PC-9 (cell line): Measurements from ENCODE around the gene GALNT11. TPM values are rescaled to one million over a fixed set of nuclear protein-coding genes. Genes with fewer than 3 reads are reported as not detected.

Experiments
- BruUV-seq: library from RNA; stranded (reverse); fragments of 400-500 nt; replicated peaks from 2 replicates; lab custom pipeline; 2021; lab: Mats Ljungman, UMichigan
- CTCF ChIA-PET: fragments of 300-600 bp; sonication (Branson Sonifier 250); formaldehyde crosslinking; loops from one replicate; lab custom pipeline; 2022; ENCODE audit warnings: antibody characterized with exemption; lab: Charles Lee
- POLR2A ChIA-PET: fragments of 300-600 bp; sonication (Branson Sonifier 250); formaldehyde crosslinking; loops from one replicate; lab custom pipeline; 2022; ENCODE audit warnings: antibody characterized with exemption; ENCODE audit not compliant: unreplicated experiment; lab: Charles Lee
- DNase-seq, 2 experiments: peaks; one replicate each; pipeline versions ENCODE4 v3.0.0 to v3.0.0-alpha.2; 2015 to 2022; ENCODE audit warnings: mixed read lengths in 1 of 2
- H2AFZ ChIP-seq: fragments of 200-600 bp; sonication (generic); 2 replicates; pipeline ENCODE4 v1.8.1; 2017; ENCODE audit warnings: antibody characterized with exemption
- H3F3A ChIP-seq: fragments of 200-600 bp; sonication (generic); 2 replicates; pipeline ENCODE4 v1.8.1; 2017; ENCODE audit warnings: antibody characterized with exemption, mild to moderate bottlenecking, low read depth; ENCODE audit not compliant: insufficient read depth
- H3K27ac ChIP-seq: fragments of 200-600 bp; sonication (generic); 2 replicates; pipeline ENCODE4 v1.6.1; 2016; ENCODE audit warnings: mixed run types
- H3K27me3 ChIP-seq: fragments of 200-600 bp; sonication (generic); 2 replicates; pipeline ENCODE4 v1.6.1; 2016; ENCODE audit warnings: low read depth, mixed run types; ENCODE audit not compliant: insufficient read depth
- H3K36me3 ChIP-seq: fragments of 200-600 bp; sonication (generic); 2 replicates; pipeline ENCODE4 v1.6.1; 2016; ENCODE audit warnings: low read depth, mixed run types
- H3K4me1 ChIP-seq: fragments of 200-600 bp; sonication (generic); replicated peaks from 2 replicates; pipeline ENCODE4 v1.6.1; 2016; ENCODE audit warnings: mixed run types; ENCODE audit not compliant: insufficient read depth
- H3K4me2 ChIP-seq: fragments of 200-600 bp; sonication (generic); 2 replicates; pipeline ENCODE4 v1.6.1; 2017; ENCODE audit warnings: mixed run types
- H3K4me3 ChIP-seq: fragments of 200-600 bp; sonication (generic); 2 replicates; pipeline ENCODE4 v1.6.1; 2016; ENCODE audit warnings: mixed run types
- H3K79me2 ChIP-seq: fragments of 200-600 bp; sonication (generic); 2 replicates; pipeline ENCODE4 v1.6.1; 2017; ENCODE audit warnings: low read depth, mixed run types
- H3K9me2 ChIP-seq: fragments of 200-600 bp; sonication (generic); 2 replicates; pipeline ENCODE4 v1.8.1; 2017; ENCODE audit warnings: mild to moderate bottlenecking; ENCODE audit not compliant: insufficient read depth
- H3K9me3 ChIP-seq: fragments of 200-600 bp; sonication (generic); 2 replicates; pipeline ENCODE4 v1.8.1; 2016; ENCODE audit warnings: low read depth; ENCODE audit not compliant: insufficient read depth
- H4K20me1 ChIP-seq: fragments of 200-600 bp; sonication (generic); 2 replicates; pipeline ENCODE4 v1.8.1; 2017; ENCODE audit not compliant: insufficient read depth
- CTCF ChIP-seq: fragments of 200-600 bp; sonication (generic); conservative IDR thresholded peaks from 2 replicates; pipeline ENCODE4 v1.6.1; 2017; ENCODE audit warnings: mixed run types, antibody characterized with exemption, mild to moderate bottlenecking, moderate library complexity
- EZH2 ChIP-seq: fragments of 200-600 bp; sonication (generic); IDR thresholded peaks from 2 replicates; pipeline ENCODE4 v1.8.0; 2017; ENCODE audit warnings: antibody characterized with exemption, low read depth
- intact Hi-C: fragments of 100-400 bp; cut with micrococcal nuclease; formaldehyde crosslinking; loops from one replicate; pipeline ENCODE4 v1.10.0; 2022; ENCODE audit not compliant: unreplicated experiment
- total RNA-seq: library from RNA; stranded (reverse); gene quantifications from 2 replicates; pipeline ENCODE4 v1.2.3, GENCODE V29; 2021

Gene GALNT11
- total RNA-seq, 1 experiment from 2014 or later = 28.8 TPM

GRCh38 chr7:152086513-152086912 lies 61.0 kb downstream of the GALNT11 start:
- no TSS peak for BruUV-seq

GRCh38 chr7:152089183-152089582 lies 63.7 kb downstream of the GALNT11 start:
- intact Hi-C loops = no loop called here
- no peaks in the 10 kb centered on the region for H3K79me2 ChIP-seq
- no peak overlapping the region for H3K27ac ChIP-seq
- H3K4me3 ChIP-seq = no peak overlapping the region
- no peak overlapping the region for H2AFZ ChIP-seq
- ChIA-PET POLR2A (no interaction called here), CTCF (no interaction called here)
- no peak for DNase-seq
- no peaks in the 10 kb centered on the region for H3K9me2 ChIP-seq
- no peaks in the 10 kb centered on the region for H4K20me1 ChIP-seq
- BruUV-seq = no TSS peak
- no peaks in the 10 kb centered on the region for H3K36me3 ChIP-seq
- no peaks in the 10 kb centered on the region for H3K27me3 ChIP-seq
- no peak for TF ChIP-seq EZH2
- TF ChIP-seq CTCF = no peak
- H3K4me2 ChIP-seq = no peak overlapping the region
- peaks cover 20% of the 10 kb centered on the region for H3K9me3 ChIP-seq
- H3F3A ChIP-seq = no peaks in the 10 kb centered on the region
- no peaks in the 10 kb centered on the region; the same call in 1 of the 2 replicates for H3K4me1 ChIP-seq

More at GRCh38 chr7:152086513-152086912, 61.0 kb downstream of the GALNT11 start:
- TF ChIP-seq EZH2 (no peak), CTCF (no peak)
- Histone ChIP-seq H3K27me3 (no peaks in the 10 kb centered on the region), H3K79me2 (no peaks in the 10 kb centered on the region), H3F3A (no peaks in the 10 kb centered on the region), H3K36me3 (no peaks in the 10 kb centered on the region), H2AFZ (no peak overlapping the region), H3K27ac (no peak overlapping the region), H3K4me3 (no peak overlapping the region), H3K9me3 (peaks cover 20% of the 10 kb centered on the region), H4K20me1 (no peaks in the 10 kb centered on the region), H3K4me2 (no peak overlapping the region), H3K4me1 (no peaks in the 10 kb centered on the region; the same call in 1 of the 2 replicates), H3K9me2 (no peaks in the 10 kb centered on the region)
- intact Hi-C loops = no loop called here
- ChIA-PET CTCF (no interaction called here), POLR2A (no interaction called here)
- DNase-seq = no peak

- Histone ChIP-seq H3K4me2 (no peak overlapping the region), H3K27ac (no peak overlapping the region), H3K36me3 (no peaks in the 10 kb centered on the region; the same call in 1 of the 2 replicates), H3K9me3 (peaks cover 20% of the 10 kb centered on the region), H3K4me3 (no peak overlapping the region), H4K20me1 (no peaks in the 10 kb centered on the region), H2AFZ (no peak overlapping the region), H3K27me3 (no peaks in the 10 kb centered on the region), H3K79me2 (no peaks in the 10 kb centered on the region), H3K9me2 (no peaks in the 10 kb centered on the region), H3F3A (no peaks in the 10 kb centered on the region), H3K4me1 (no peaks in the 10 kb centered on the region; the same call in 1 of the 2 replicates)
- BruUV-seq = no TSS peak
- POLR2A ChIA-PET = no interaction called here
- intact Hi-C loops = no loop called here
- no peak for DNase-seq
- no peak for TF ChIP-seq EZH2
- CTCF ChIA-PET = interaction anchor here (0.7 kb wide), 1 partner anchor 749 kb away, joined by 4 read pairs; no protein-coding TSS in a partner anchor
Observed at GRCh38 chr7:152090747-152091146, 65.3 kb downstream of the GALNT11 start.

GRCh38 chr7:152093717-152094116 lies 68.2 kb downstream of the GALNT11 start:
- no peaks in the 10 kb centered on the region for H3K79me2 ChIP-seq
- CTCF ChIA-PET = no interaction called here
- no peaks in the 10 kb centered on the region for H3K4me1 ChIP-seq
- no peaks in the 10 kb centered on the region for H4K20me1 ChIP-seq
- no TSS peak for BruUV-seq
- H3K4me2 ChIP-seq = no peak overlapping the region
- TF ChIP-seq EZH2 (no peak), CTCF (no peak)
- no peaks in the 10 kb centered on the region for H3K27me3 ChIP-seq
- H3K9me2 ChIP-seq = no peaks in the 10 kb centered on the region
- H2AFZ ChIP-seq = no peak overlapping the region
- H3K4me3 ChIP-seq = no peak overlapping the region
- intact Hi-C loops = no loop called here
- H3K27ac ChIP-seq = no peak overlapping the region
- no peaks in the 10 kb centered on the region; the same call in 1 of the 2 replicates for H3K36me3 ChIP-seq
- POLR2A ChIA-PET = no interaction called here
- no peaks in the 10 kb centered on the region for H3F3A ChIP-seq
- peaks cover 11% of the 10 kb centered on the region for H3K9me3 ChIP-seq
- DNase-seq = no peak
